Fibroblast of skin of right quadriceps (primary cell): ENCODE data around the gene NRGN.
A peak's percentile ranks its signal among the peaks of the same experiment; 100 is the strongest.
"Not testable (repeated sequence)": the region's sequence is repeated elsewhere in the genome, so short reads cannot be mapped to it uniquely, and the experiment has no call there.

ENCODE experiments used
- DNase-seq: peaks from one replicate; pipeline ENCODE4 v3.0.0-alpha.2; 2013

NRGN gene

GRCh38 chr11:124759266-124760204 is 19.8 kb downstream of the NRGN start:
- DNase-seq: no peak

- DNase-seq: no peak
These were observed 20.5 kb downstream of the NRGN start for GRCh38 chr11:124760205-124760652.

GRCh38 chr11:124760806-124761205 is 21.1 kb downstream of the NRGN start:
- no peak for DNase-seq

GRCh38 chr11:124761301-124762104 is 21.8 kb downstream of the NRGN start:
- no peak for DNase-seq

GRCh38 chr11:124762105-124762623 is 22.4 kb downstream of the NRGN start, which contains the start of gene ESAM:
Gene ESAM, minus strand, starts transcription at chr11:124762290. Its CDS starts 136 bp downstream, at chr11:124762154.
- no peak for DNase-seq

GRCh38 chr11:124762624-124763155 is 22.9 kb downstream of the NRGN start:
- DNase-seq: no peak

- DNase-seq: peak; percentile 57
These were observed 23.6 kb downstream of the NRGN start for GRCh38 chr11:124763156-124763947.

- no peak for DNase-seq
These were observed 26.4 kb downstream of the NRGN start for GRCh38 chr11:124766156-124766555.

GRCh38 chr11:124768914-124769313 is 29.2 kb downstream of the NRGN start:
- DNase-seq: no peak

GRCh38 chr11:124769806-124770774 is 30.3 kb downstream of the NRGN start:
- peak; percentile 53 for DNase-seq

- DNase-seq: not testable (repeated sequence)
These were observed 31.2 kb downstream of the NRGN start for GRCh38 chr11:124770959-124771358.

- DNase-seq: no peak
These were observed 37.3 kb downstream of the NRGN start for GRCh38 chr11:124776865-124777645.

- no peak for DNase-seq
These were observed 38.5 kb downstream of the NRGN start for GRCh38 chr11:124778281-124778680.

GRCh38 chr11:124779568-124779967 is 39.8 kb downstream of the NRGN start:
- no peak for DNase-seq

GRCh38 chr11:124783002-124783401 is 43.3 kb downstream of the NRGN start:
- no peak for DNase-seq

GRCh38 chr11:124784051-124784450 is 44.3 kb downstream of the NRGN start:
- no peak for DNase-seq

- DNase-seq: no peak
These were observed 48.8 kb downstream of the NRGN start for GRCh38 chr11:124788521-124788920.

GRCh38 chr11:124791626-124792341 is 52.0 kb downstream of the NRGN start:
- DNase-seq: peak; percentile 51
